PC-9 (cell line): ENCODE results near the gene ME3. TPM values are rescaled to one million over a fixed set of nuclear protein-coding genes. Genes with fewer than 3 reads are reported as not detected.
A peak's percentile ranks its signal among the peaks of the same experiment; 100 is the strongest.

Experiments
- BruUV-seq: library from RNA; stranded (reverse); fragments of 400-500 nt; replicated peaks from 2 replicates; lab custom pipeline; 2021; lab: Mats Ljungman, UMichigan
- CTCF ChIA-PET: fragments of 300-600 bp; sonication (Branson Sonifier 250); formaldehyde crosslinking; loops from one replicate; lab custom pipeline; 2022; ENCODE audit warnings: antibody characterized with exemption; lab: Charles Lee
- POLR2A ChIA-PET: fragments of 300-600 bp; sonication (Branson Sonifier 250); formaldehyde crosslinking; loops from one replicate; lab custom pipeline; 2022; ENCODE audit warnings: antibody characterized with exemption; ENCODE audit not compliant: unreplicated experiment; lab: Charles Lee
- DNase-seq, 2 experiments: peaks; one replicate each; pipeline versions ENCODE4 v3.0.0 to v3.0.0-alpha.2; 2015 to 2022; ENCODE audit warnings: mixed read lengths in 1 of 2
- H2AFZ ChIP-seq: fragments of 200-600 bp; sonication (generic); 2 replicates; pipeline ENCODE4 v1.8.1; 2017; ENCODE audit warnings: antibody characterized with exemption
- H3F3A ChIP-seq: fragments of 200-600 bp; sonication (generic); 2 replicates; pipeline ENCODE4 v1.8.1; 2017; ENCODE audit warnings: antibody characterized with exemption, mild to moderate bottlenecking, low read depth; ENCODE audit not compliant: insufficient read depth
- H3K27ac ChIP-seq: fragments of 200-600 bp; sonication (generic); 2 replicates; pipeline ENCODE4 v1.6.1; 2016; ENCODE audit warnings: mixed run types
- H3K27me3 ChIP-seq: fragments of 200-600 bp; sonication (generic); 2 replicates; pipeline ENCODE4 v1.6.1; 2016; ENCODE audit warnings: low read depth, mixed run types; ENCODE audit not compliant: insufficient read depth
- H3K36me3 ChIP-seq: fragments of 200-600 bp; sonication (generic); 2 replicates; pipeline ENCODE4 v1.6.1; 2016; ENCODE audit warnings: low read depth, mixed run types
- H3K4me1 ChIP-seq: fragments of 200-600 bp; sonication (generic); replicated peaks from 2 replicates; pipeline ENCODE4 v1.6.1; 2016; ENCODE audit warnings: mixed run types; ENCODE audit not compliant: insufficient read depth
- H3K4me2 ChIP-seq: fragments of 200-600 bp; sonication (generic); 2 replicates; pipeline ENCODE4 v1.6.1; 2017; ENCODE audit warnings: mixed run types
- H3K4me3 ChIP-seq: fragments of 200-600 bp; sonication (generic); 2 replicates; pipeline ENCODE4 v1.6.1; 2016; ENCODE audit warnings: mixed run types
- H3K79me2 ChIP-seq: fragments of 200-600 bp; sonication (generic); 2 replicates; pipeline ENCODE4 v1.6.1; 2017; ENCODE audit warnings: low read depth, mixed run types
- H3K9me2 ChIP-seq: fragments of 200-600 bp; sonication (generic); 2 replicates; pipeline ENCODE4 v1.8.1; 2017; ENCODE audit warnings: mild to moderate bottlenecking; ENCODE audit not compliant: insufficient read depth
- H3K9me3 ChIP-seq: fragments of 200-600 bp; sonication (generic); 2 replicates; pipeline ENCODE4 v1.8.1; 2016; ENCODE audit warnings: low read depth; ENCODE audit not compliant: insufficient read depth
- H4K20me1 ChIP-seq: fragments of 200-600 bp; sonication (generic); 2 replicates; pipeline ENCODE4 v1.8.1; 2017; ENCODE audit not compliant: insufficient read depth
- EZH2 ChIP-seq: fragments of 200-600 bp; sonication (generic); IDR thresholded peaks from 2 replicates; pipeline ENCODE4 v1.8.0; 2017; ENCODE audit warnings: antibody characterized with exemption, low read depth
- intact Hi-C: fragments of 100-400 bp; cut with micrococcal nuclease; formaldehyde crosslinking; loops from one replicate; pipeline ENCODE4 v1.10.0; 2022; ENCODE audit not compliant: unreplicated experiment
- total RNA-seq: library from RNA; stranded (reverse); gene quantifications from 2 replicates; pipeline ENCODE4 v1.2.3, GENCODE V29; 2021
- TF ChIP-seq, protein P1 (sequence below): fragments of 200-600 bp; sonication (generic); conservative IDR thresholded peaks from 2 replicates; pipeline ENCODE4 v1.6.1; 2017; ENCODE audit warnings: mixed run types, antibody characterized with exemption, mild to moderate bottlenecking, moderate library complexity

The ME3 gene
- total RNA-seq, 1 experiment from 2014 or later, result 34.0 TPM

DNA sequence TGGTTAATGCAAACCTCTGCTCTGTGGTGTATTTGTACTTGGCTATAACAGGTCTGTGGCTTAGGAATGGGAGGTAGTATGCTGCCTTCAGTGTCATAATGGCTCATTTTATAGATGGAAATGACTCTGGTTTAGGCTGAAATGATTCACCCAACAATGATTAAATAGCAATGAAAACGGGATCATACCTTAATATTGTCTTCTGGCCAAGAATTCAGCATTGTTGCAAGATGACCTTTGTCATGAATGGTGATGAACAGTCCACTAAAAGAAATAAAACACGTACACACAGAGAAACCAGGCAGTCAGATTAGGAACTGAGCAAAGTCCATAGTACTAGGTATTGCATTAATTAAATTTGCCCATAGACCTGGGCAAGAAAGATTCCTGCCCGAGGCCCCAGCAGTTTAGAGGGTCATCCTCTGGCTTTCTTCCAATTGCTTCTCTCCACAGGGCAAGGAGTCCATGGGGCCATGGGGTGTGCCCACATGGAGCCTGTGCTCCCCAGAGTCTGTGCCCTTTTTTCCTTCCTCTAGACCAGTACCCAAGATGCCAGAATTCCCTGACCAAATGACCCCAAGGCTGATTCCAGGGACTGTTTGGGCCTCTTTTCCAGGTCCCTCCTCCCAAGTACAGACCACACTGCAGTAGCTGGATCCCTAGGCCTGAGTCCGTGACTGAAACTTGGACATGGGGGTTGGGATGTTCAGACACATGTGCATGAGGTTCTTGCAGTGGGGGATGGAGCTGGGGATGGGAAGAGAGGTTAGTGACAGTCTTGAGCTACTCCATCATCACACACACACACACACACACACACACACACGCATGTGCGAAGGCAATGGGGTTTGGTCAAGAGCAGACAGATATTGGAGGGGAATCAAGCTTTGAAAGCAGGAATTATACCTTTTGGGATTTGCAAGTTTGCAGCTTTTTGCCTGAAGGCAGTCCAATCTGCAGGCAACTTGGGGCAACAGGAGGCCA is 163.5 kb downstream of the ME3 start:
- no peak overlapping the region for H2AFZ ChIP-seq
- no peaks in the 10 kb centered on the region for H3K9me2 ChIP-seq
- peaks cover 4% of the 10 kb centered on the region; the same call in 1 of the 2 replicates for H3F3A ChIP-seq
- no peaks in the 10 kb centered on the region for H3K27me3 ChIP-seq
- no peak overlapping the region for H3K4me3 ChIP-seq
- no peak for DNase-seq
- no peak for TF ChIP-seq EZH2
- TF ChIP-seq, protein P1, sequence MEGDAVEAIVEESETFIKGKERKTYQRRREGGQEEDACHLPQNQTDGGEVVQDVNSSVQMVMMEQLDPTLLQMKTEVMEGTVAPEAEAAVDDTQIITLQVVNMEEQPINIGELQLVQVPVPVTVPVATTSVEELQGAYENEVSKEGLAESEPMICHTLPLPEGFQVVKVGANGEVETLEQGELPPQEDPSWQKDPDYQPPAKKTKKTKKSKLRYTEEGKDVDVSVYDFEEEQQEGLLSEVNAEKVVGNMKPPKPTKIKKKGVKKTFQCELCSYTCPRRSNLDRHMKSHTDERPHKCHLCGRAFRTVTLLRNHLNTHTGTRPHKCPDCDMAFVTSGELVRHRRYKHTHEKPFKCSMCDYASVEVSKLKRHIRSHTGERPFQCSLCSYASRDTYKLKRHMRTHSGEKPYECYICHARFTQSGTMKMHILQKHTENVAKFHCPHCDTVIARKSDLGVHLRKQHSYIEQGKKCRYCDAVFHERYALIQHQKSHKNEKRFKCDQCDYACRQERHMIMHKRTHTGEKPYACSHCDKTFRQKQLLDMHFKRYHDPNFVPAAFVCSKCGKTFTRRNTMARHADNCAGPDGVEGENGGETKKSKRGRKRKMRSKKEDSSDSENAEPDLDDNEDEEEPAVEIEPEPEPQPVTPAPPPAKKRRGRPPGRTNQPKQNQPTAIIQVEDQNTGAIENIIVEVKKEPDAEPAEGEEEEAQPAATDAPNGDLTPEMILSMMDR, result no peak
- intact Hi-C loops, result no loop called here
- ChIA-PET POLR2A (interaction anchor here (0.7 kb wide), 1 partner anchor 122 kb away, joined by 4 read pairs; no protein-coding TSS in a partner anchor), CTCF (no interaction called here)
- H3K27ac ChIP-seq, result no peak overlapping the region
- no peaks in the 10 kb centered on the region for H3K36me3 ChIP-seq
- BruUV-seq, result no TSS peak
- H3K4me2 ChIP-seq, result no peak overlapping the region
- peaks cover 27% of the 10 kb centered on the region for H3K9me3 ChIP-seq
- no peaks in the 10 kb centered on the region for H4K20me1 ChIP-seq
- no peaks in the 10 kb centered on the region for H3K79me2 ChIP-seq
- H3K4me1 ChIP-seq, result peaks cover 20% of the 10 kb centered on the region

DNA sequence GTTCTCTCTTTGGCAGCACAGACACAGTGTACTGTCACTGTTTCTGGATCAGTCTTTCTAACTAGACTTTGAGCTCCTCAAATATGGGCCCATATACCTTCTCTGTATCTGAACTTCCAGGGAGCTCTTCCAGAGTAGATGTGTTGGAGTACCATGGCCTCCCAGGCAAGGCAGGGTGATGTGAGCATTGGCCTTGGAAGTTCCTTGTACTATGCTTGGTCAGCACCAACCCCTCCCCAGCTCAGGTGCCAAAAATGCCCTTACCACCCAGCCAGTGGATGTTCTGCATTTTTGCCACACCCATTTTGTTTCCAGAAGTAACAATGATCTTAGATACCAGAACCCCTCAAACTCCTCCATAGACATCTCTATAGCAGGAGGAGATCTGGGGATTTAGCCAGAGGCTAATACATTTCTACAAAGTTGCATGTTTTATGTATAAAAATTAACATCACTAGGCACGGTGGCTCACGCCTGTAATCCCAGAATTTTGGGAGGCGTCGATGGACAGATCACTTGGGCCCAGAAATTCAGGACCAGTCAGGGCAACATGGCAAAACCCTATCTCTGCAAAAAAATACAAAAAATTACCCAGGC is 165.1 kb downstream of the ME3 start:
- H3K4me2 ChIP-seq, result no peak overlapping the region
- no peaks in the 10 kb centered on the region for H3K79me2 ChIP-seq
- H3K9me3 ChIP-seq, result peaks cover 23% of the 10 kb centered on the region
- H3K4me3 ChIP-seq, result no peak overlapping the region
- no peaks in the 10 kb centered on the region for H4K20me1 ChIP-seq
- ChIA-PET CTCF (interaction anchor here (0.6 kb wide), 1 partner anchor 15 kb away, joined by 4 read pairs; no protein-coding TSS in a partner anchor), POLR2A (no interaction called here)
- intact Hi-C loops, result no loop called here
- H3F3A ChIP-seq, result peaks cover 4% of the 10 kb centered on the region; the same call in 1 of the 2 replicates
- DNase-seq, result peak in 1 of 2 experiments; percentile 8
- H2AFZ ChIP-seq, result no peak overlapping the region
- peaks cover 16% of the 10 kb centered on the region for H3K4me1 ChIP-seq
- no peaks in the 10 kb centered on the region for H3K9me2 ChIP-seq
- peaks cover 1% of the 10 kb centered on the region; the same call in 1 of the 2 replicates for H3K36me3 ChIP-seq
- TF ChIP-seq, protein P1, result no peak
- BruUV-seq, result no TSS peak
- H3K27me3 ChIP-seq, result no peaks in the 10 kb centered on the region
- no peak overlapping the region for H3K27ac ChIP-seq

DNA sequence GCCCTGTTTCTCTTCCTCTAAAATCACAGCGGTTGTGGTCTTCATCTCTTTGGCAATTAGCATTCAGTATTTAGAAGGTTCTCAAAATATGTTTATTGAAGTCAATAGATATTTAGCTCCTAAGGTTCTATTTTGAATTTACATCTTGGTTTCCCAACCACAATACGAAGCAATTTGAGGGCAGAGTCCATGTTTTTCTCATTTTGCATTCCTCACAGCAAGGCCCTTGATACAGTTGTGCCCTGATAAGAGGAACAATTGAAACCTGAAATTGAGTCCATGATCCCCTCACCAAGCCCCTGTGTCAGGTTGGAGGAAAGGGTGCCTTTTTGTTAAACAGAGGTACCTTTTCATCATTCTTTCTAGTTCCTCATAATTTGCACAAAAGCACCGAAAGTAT is 166.2 kb downstream of the ME3 start:
- peaks cover 13% of the 10 kb centered on the region for H3K4me1 ChIP-seq
- H3K27me3 ChIP-seq, result no peaks in the 10 kb centered on the region
- peaks cover 17% of the 10 kb centered on the region for H3K9me3 ChIP-seq
- H3K4me3 ChIP-seq, result no peak overlapping the region
- no peaks in the 10 kb centered on the region for H4K20me1 ChIP-seq
- DNase-seq, result no peak
- peaks cover 7% of the 10 kb centered on the region; the same call in 1 of the 2 replicates for H3K36me3 ChIP-seq
- intact Hi-C loops, result no loop called here
- H3F3A ChIP-seq, result peaks cover 9% of the 10 kb centered on the region; the same call in 1 of the 2 replicates
- H3K79me2 ChIP-seq, result no peaks in the 10 kb centered on the region
- no TSS peak for BruUV-seq
- no peak for TF ChIP-seq EZH2
- TF ChIP-seq, protein P1, result no peak
- H3K9me2 ChIP-seq, result no peaks in the 10 kb centered on the region
- H3K27ac ChIP-seq, result no peak overlapping the region
- H2AFZ ChIP-seq, result no peak overlapping the region
- ChIA-PET POLR2A (no interaction called here), CTCF (no interaction called here)
- H3K4me2 ChIP-seq, result no peak overlapping the region
